ENCODE data around the gene TGM3. TPM values are rescaled to one million over a fixed set of nuclear protein-coding genes. Genes with fewer than 3 reads are reported as not detected.

Gene TGM3
- total RNA-seq, 1 experiment from 2014 or later, result not detected

- Histone ChIP-seq H3K27me3 (ENCODE audit: insufficient read depth, low read depth) (no peaks in the 10 kb centered on the region), H3F3A (ENCODE audit: insufficient read depth, low read depth) (no peaks in the 10 kb centered on the region), H3K4me2 (no peak overlapping the region), H2AFZ (no peak overlapping the region), H3K9me2 (ENCODE audit: insufficient read depth) (no peaks in the 10 kb centered on the region), H3K4me3 (no peak overlapping the region), H3K4me1 (replicated peaks; ENCODE audit: insufficient read depth) (peaks cover 9% of the 10 kb centered on the region; the same call in 1 of the 2 replicates), H3K9me3 (ENCODE audit: insufficient read depth, low read depth) (no peaks in the 10 kb centered on the region), H4K20me1 (ENCODE audit: insufficient read depth) (no peaks in the 10 kb centered on the region), H3K27ac (no peak overlapping the region), H3K36me3 (ENCODE audit: low read depth) (no peaks in the 10 kb centered on the region), H3K79me2 (ENCODE audit: low read depth) (no peaks in the 10 kb centered on the region)
- no TSS peak for BruUV-seq (replicated peaks)
- no peak for TF ChIP-seq CTCF (conservative IDR thresholded peaks at IDR 0.05)
- no peak for TF ChIP-seq EZH2 (IDR thresholded peaks at IDR 0.05; ENCODE audit: low read depth)
- no peak for DNase-seq
- POLR2A ChIA-PET (ENCODE audit: unreplicated experiment), result no interaction called here
- CTCF ChIA-PET, result no interaction called here
- intact Hi-C loops (cut with micrococcal nuclease; ENCODE audit: unreplicated experiment), result no loop called here
These were observed 83.1 kb downstream of the TGM3 start for GRCh38 chr20:2378893-2379292.

- no peak for TF ChIP-seq CTCF (conservative IDR thresholded peaks at IDR 0.05)
- TF ChIP-seq EZH2 (IDR thresholded peaks at IDR 0.05; ENCODE audit: low read depth), result no peak
- ChIA-PET CTCF (no interaction called here), POLR2A (ENCODE audit: unreplicated experiment) (no interaction called here)
- Histone ChIP-seq H3K9me2 (ENCODE audit: insufficient read depth) (no peaks in the 10 kb centered on the region), H3K9me3 (ENCODE audit: insufficient read depth, low read depth) (no peaks in the 10 kb centered on the region), H3K27ac (no peak overlapping the region), H3K4me3 (no peak overlapping the region), H4K20me1 (ENCODE audit: insufficient read depth) (no peaks in the 10 kb centered on the region), H3K4me1 (replicated peaks; ENCODE audit: insufficient read depth) (peaks cover 9% of the 10 kb centered on the region; the same call in 1 of the 2 replicates), H3K36me3 (ENCODE audit: low read depth) (no peaks in the 10 kb centered on the region), H3K27me3 (ENCODE audit: insufficient read depth, low read depth) (no peaks in the 10 kb centered on the region), H3K4me2 (no peak overlapping the region), H2AFZ (no peak overlapping the region), H3K79me2 (ENCODE audit: low read depth) (no peaks in the 10 kb centered on the region), H3F3A (ENCODE audit: insufficient read depth, low read depth) (no peaks in the 10 kb centered on the region)
- peak in 1 of 2 experiments; percentile 46 for DNase-seq
- intact Hi-C loops (cut with micrococcal nuclease; ENCODE audit: unreplicated experiment), result no loop called here
- no TSS peak for BruUV-seq (replicated peaks)
These were observed 83.9 kb downstream of the TGM3 start for GRCh38 chr20:2379511-2380229.

- POLR2A ChIA-PET (ENCODE audit: unreplicated experiment), result no interaction called here
- no peaks in the 10 kb centered on the region for H3K27me3 ChIP-seq (ENCODE audit: insufficient read depth, low read depth)
- H4K20me1 ChIP-seq (ENCODE audit: insufficient read depth), result no peaks in the 10 kb centered on the region
- intact Hi-C loops (cut with micrococcal nuclease; ENCODE audit: unreplicated experiment), result no loop called here
- no TSS peak for BruUV-seq (replicated peaks)
- CTCF ChIA-PET, result no interaction called here
- H3F3A ChIP-seq (ENCODE audit: insufficient read depth, low read depth), result no peaks in the 10 kb centered on the region
- H3K4me1 ChIP-seq (replicated peaks; ENCODE audit: insufficient read depth), result peaks cover 9% of the 10 kb centered on the region; the same call in 1 of the 2 replicates
- no peak for DNase-seq
- H3K36me3 ChIP-seq (ENCODE audit: low read depth), result no peaks in the 10 kb centered on the region
- no peak within 1 kb of the TSS for H3K27ac ChIP-seq
- no peak within 1 kb of the TSS for H2AFZ ChIP-seq
- H3K9me2 ChIP-seq (ENCODE audit: insufficient read depth), result no peaks in the 10 kb centered on the region
- TF ChIP-seq CTCF (conservative IDR thresholded peaks at IDR 0.05) (no peak), EZH2 (IDR thresholded peaks at IDR 0.05; ENCODE audit: low read depth) (no peak)
- no peaks in the 10 kb centered on the region for H3K9me3 ChIP-seq (ENCODE audit: insufficient read depth, low read depth)
- no peak within 1 kb of the TSS for H3K4me3 ChIP-seq
- no peaks in the 10 kb centered on the region for H3K79me2 ChIP-seq (ENCODE audit: low read depth)
- no peak within 1 kb of the TSS for H3K4me2 ChIP-seq
These were observed 84.8 kb downstream of the TGM3 start, which contains the start of gene TGM6 for GRCh38 chr20:2380601-2381000. Gene TGM6, plus strand, starts transcription at chr20:2380901. Its CDS starts 68 bp downstream, at chr20:2380969.
